Activated gamma-delta T cell (primary cell): ENCODE results near the gene UPF3A.
"Not testable (repeated sequence)": the region's sequence is repeated elsewhere in the genome, so short reads cannot be mapped to it uniquely, and the experiment has no call there.

Experiments
- DNase-seq: peaks from one replicate; lab custom pipeline; 2025; lab: John Stamatoyannopoulos, UW
- total RNA-seq, 2 donors: gene quantifications; one replicate each; lab custom pipeline; 2026; lab: John Stamatoyannopoulos, UW

UPF3A gene
- 74.4 to 83.4 reads per million in 2 donors for total RNA-seq

- peak; percentile 84 for DNase-seq
Observed at GRCh38 chr13:114281351-114282040, at the start of gene UPF3A. Gene UPF3A, plus strand, starts transcription at chr13:114281601. Its CDS starts 39 bp downstream, at chr13:114281640.

- no peak for DNase-seq
Observed at GRCh38 chr13:114231886-114232285, 49.5 kb upstream of the UPF3A start.

- no peak for DNase-seq
Observed at GRCh38 chr13:114234266-114234644, 47.1 kb upstream of the UPF3A start.

- DNase-seq = peak; percentile 58
Observed at GRCh38 chr13:114234645-114235421, 46.6 kb upstream of the UPF3A start, which contains the start of gene CDC16. Gene CDC16, plus strand, starts transcription at chr13:114234897. Its CDS starts 188 bp downstream, at chr13:114235085.

GRCh38 chr13:114235697-114236096 is 45.7 kb upstream of the UPF3A start:
- no peak for DNase-seq

GRCh38 chr13:114236227-114236626 is 45.2 kb upstream of the UPF3A start:
- no peak for DNase-seq

GRCh38 chr13:114237415-114238112 is 43.8 kb upstream of the UPF3A start:
- DNase-seq = no peak

GRCh38 chr13:114241918-114242317 is 39.5 kb upstream of the UPF3A start:
- DNase-seq = no peak

GRCh38 chr13:114243971-114244370 is 37.4 kb upstream of the UPF3A start:
- no peak for DNase-seq

GRCh38 chr13:114244637-114245036 is 36.8 kb upstream of the UPF3A start:
- DNase-seq = no peak

- DNase-seq = no peak
Observed at GRCh38 chr13:114248011-114248410, 33.4 kb upstream of the UPF3A start.

GRCh38 chr13:114249077-114249476 is 32.3 kb upstream of the UPF3A start:
- no peak for DNase-seq

- not testable (repeated sequence) for DNase-seq
Observed at GRCh38 chr13:114251639-114252440, 29.6 kb upstream of the UPF3A start.

GRCh38 chr13:114256547-114256946 is 24.9 kb upstream of the UPF3A start:
- no peak for DNase-seq

GRCh38 chr13:114257014-114257413 is 24.4 kb upstream of the UPF3A start:
- DNase-seq = no peak

- no peak for DNase-seq
Observed at GRCh38 chr13:114258589-114258988, 22.8 kb upstream of the UPF3A start.

GRCh38 chr13:114259374-114259773 is 22.0 kb upstream of the UPF3A start:
- no peak for DNase-seq

- no peak for DNase-seq
Observed at GRCh38 chr13:114259974-114260373, 21.4 kb upstream of the UPF3A start.

- DNase-seq = no peak
Observed at GRCh38 chr13:114260814-114261213, 20.6 kb upstream of the UPF3A start.

GRCh38 chr13:114261328-114261965 is 20.0 kb upstream of the UPF3A start:
- no peak for DNase-seq

- DNase-seq = no peak
Observed at GRCh38 chr13:114263578-114263977, 17.8 kb upstream of the UPF3A start.
